PC-9 (cell line): ENCODE data around the gene GDPD5. TPM values are rescaled to one million over a fixed set of nuclear protein-coding genes. Genes with fewer than 3 reads are reported as not detected.

ENCODE experiments used
- BruUV-seq: library from RNA; stranded (reverse); fragments of 400-500 nt; replicated peaks from 2 replicates; lab custom pipeline; 2021; lab: Mats Ljungman, UMichigan
- CTCF ChIA-PET: fragments of 300-600 bp; sonication (Branson Sonifier 250); formaldehyde crosslinking; loops from one replicate; lab custom pipeline; 2022; ENCODE audit warnings: antibody characterized with exemption; lab: Charles Lee
- POLR2A ChIA-PET: fragments of 300-600 bp; sonication (Branson Sonifier 250); formaldehyde crosslinking; loops from one replicate; lab custom pipeline; 2022; ENCODE audit warnings: antibody characterized with exemption; ENCODE audit not compliant: unreplicated experiment; lab: Charles Lee
- DNase-seq, 2 experiments: peaks; one replicate each; pipeline versions ENCODE4 v3.0.0 to v3.0.0-alpha.2; 2015 to 2022; ENCODE audit warnings: mixed read lengths in 1 of 2
- H2AFZ ChIP-seq: fragments of 200-600 bp; sonication (generic); 2 replicates; pipeline ENCODE4 v1.8.1; 2017; ENCODE audit warnings: antibody characterized with exemption
- H3F3A ChIP-seq: fragments of 200-600 bp; sonication (generic); 2 replicates; pipeline ENCODE4 v1.8.1; 2017; ENCODE audit warnings: antibody characterized with exemption, mild to moderate bottlenecking, low read depth; ENCODE audit not compliant: insufficient read depth
- H3K27ac ChIP-seq: fragments of 200-600 bp; sonication (generic); 2 replicates; pipeline ENCODE4 v1.6.1; 2016; ENCODE audit warnings: mixed run types
- H3K27me3 ChIP-seq: fragments of 200-600 bp; sonication (generic); 2 replicates; pipeline ENCODE4 v1.6.1; 2016; ENCODE audit warnings: low read depth, mixed run types; ENCODE audit not compliant: insufficient read depth
- H3K36me3 ChIP-seq: fragments of 200-600 bp; sonication (generic); 2 replicates; pipeline ENCODE4 v1.6.1; 2016; ENCODE audit warnings: low read depth, mixed run types
- H3K4me1 ChIP-seq: fragments of 200-600 bp; sonication (generic); replicated peaks from 2 replicates; pipeline ENCODE4 v1.6.1; 2016; ENCODE audit warnings: mixed run types; ENCODE audit not compliant: insufficient read depth
- H3K4me2 ChIP-seq: fragments of 200-600 bp; sonication (generic); 2 replicates; pipeline ENCODE4 v1.6.1; 2017; ENCODE audit warnings: mixed run types
- H3K4me3 ChIP-seq: fragments of 200-600 bp; sonication (generic); 2 replicates; pipeline ENCODE4 v1.6.1; 2016; ENCODE audit warnings: mixed run types
- H3K79me2 ChIP-seq: fragments of 200-600 bp; sonication (generic); 2 replicates; pipeline ENCODE4 v1.6.1; 2017; ENCODE audit warnings: low read depth, mixed run types
- H3K9me2 ChIP-seq: fragments of 200-600 bp; sonication (generic); 2 replicates; pipeline ENCODE4 v1.8.1; 2017; ENCODE audit warnings: mild to moderate bottlenecking; ENCODE audit not compliant: insufficient read depth
- H3K9me3 ChIP-seq: fragments of 200-600 bp; sonication (generic); 2 replicates; pipeline ENCODE4 v1.8.1; 2016; ENCODE audit warnings: low read depth; ENCODE audit not compliant: insufficient read depth
- H4K20me1 ChIP-seq: fragments of 200-600 bp; sonication (generic); 2 replicates; pipeline ENCODE4 v1.8.1; 2017; ENCODE audit not compliant: insufficient read depth
- EZH2 ChIP-seq: fragments of 200-600 bp; sonication (generic); IDR thresholded peaks from 2 replicates; pipeline ENCODE4 v1.8.0; 2017; ENCODE audit warnings: antibody characterized with exemption, low read depth
- intact Hi-C: fragments of 100-400 bp; cut with micrococcal nuclease; formaldehyde crosslinking; loops from one replicate; pipeline ENCODE4 v1.10.0; 2022; ENCODE audit not compliant: unreplicated experiment
- total RNA-seq: library from RNA; stranded (reverse); gene quantifications from 2 replicates; pipeline ENCODE4 v1.2.3, GENCODE V29; 2021
- TF ChIP-seq, protein P1 (sequence below): fragments of 200-600 bp; sonication (generic); conservative IDR thresholded peaks from 2 replicates; pipeline ENCODE4 v1.6.1; 2017; ENCODE audit warnings: mixed run types, antibody characterized with exemption, mild to moderate bottlenecking, moderate library complexity

GDPD5 gene
- total RNA-seq, 1 experiment from 2014 or later = 7.9 TPM

DNA sequence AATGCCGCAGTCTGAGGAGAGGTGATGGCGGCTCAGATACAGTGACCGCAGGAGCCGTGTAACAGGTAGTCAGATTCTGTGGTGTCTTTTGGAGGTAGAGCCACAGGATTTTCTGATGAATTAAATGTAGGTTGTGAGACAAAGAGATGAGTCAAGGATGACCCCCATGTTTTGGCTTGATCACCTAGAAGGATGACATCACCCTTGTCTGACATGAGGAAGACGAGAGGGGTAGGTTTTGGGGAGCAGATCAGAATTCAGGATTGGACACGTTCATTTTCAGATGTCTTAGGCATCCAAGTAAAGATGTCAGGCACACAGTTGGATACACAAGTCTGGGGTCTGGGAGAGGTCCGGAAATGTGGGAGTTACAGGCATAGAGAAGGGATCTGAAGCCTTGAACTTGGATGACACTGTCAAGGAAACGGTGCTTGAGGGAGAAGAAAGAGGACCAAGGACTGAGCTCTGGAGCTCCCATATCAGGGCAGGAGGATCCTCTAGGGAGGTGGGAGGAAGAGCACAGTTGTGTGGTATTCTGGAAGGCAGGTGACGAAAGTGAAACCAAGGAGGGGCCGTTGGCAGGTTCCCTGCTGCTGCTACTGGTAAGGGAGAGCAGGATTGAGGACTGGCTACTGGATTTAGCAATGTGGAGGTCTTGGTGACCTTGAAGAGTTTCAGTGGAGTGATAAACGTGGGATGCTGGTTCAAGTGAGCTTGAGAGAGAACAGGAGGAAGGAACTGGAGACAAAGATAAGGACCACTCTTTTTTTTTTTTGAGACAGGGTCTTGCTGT lies 12.6 kb upstream of the GDPD5 start:
- H3K4me1 ChIP-seq = peaks cover 40% of the 10 kb centered on the region
- peak overlapping the region; percentile 68 for H3K4me2 ChIP-seq
- ChIA-PET CTCF (interaction anchor here (0.7 kb wide), 1 partner anchor 84 kb away, joined by 3 read pairs; no protein-coding TSS in a partner anchor), POLR2A (no interaction called here)
- no peak overlapping the region; the same call in 1 of the 2 replicates for H3K4me3 ChIP-seq
- no TSS peak for BruUV-seq
- H3K9me3 ChIP-seq = no peaks in the 10 kb centered on the region
- no peaks in the 10 kb centered on the region for H4K20me1 ChIP-seq
- H3K9me2 ChIP-seq = no peaks in the 10 kb centered on the region
- no peak overlapping the region for H3K27ac ChIP-seq
- TF ChIP-seq, protein P1, sequence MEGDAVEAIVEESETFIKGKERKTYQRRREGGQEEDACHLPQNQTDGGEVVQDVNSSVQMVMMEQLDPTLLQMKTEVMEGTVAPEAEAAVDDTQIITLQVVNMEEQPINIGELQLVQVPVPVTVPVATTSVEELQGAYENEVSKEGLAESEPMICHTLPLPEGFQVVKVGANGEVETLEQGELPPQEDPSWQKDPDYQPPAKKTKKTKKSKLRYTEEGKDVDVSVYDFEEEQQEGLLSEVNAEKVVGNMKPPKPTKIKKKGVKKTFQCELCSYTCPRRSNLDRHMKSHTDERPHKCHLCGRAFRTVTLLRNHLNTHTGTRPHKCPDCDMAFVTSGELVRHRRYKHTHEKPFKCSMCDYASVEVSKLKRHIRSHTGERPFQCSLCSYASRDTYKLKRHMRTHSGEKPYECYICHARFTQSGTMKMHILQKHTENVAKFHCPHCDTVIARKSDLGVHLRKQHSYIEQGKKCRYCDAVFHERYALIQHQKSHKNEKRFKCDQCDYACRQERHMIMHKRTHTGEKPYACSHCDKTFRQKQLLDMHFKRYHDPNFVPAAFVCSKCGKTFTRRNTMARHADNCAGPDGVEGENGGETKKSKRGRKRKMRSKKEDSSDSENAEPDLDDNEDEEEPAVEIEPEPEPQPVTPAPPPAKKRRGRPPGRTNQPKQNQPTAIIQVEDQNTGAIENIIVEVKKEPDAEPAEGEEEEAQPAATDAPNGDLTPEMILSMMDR = no peak
- no peak for TF ChIP-seq EZH2
- H3K79me2 ChIP-seq = no peaks in the 10 kb centered on the region
- no peaks in the 10 kb centered on the region for H3K36me3 ChIP-seq
- H2AFZ ChIP-seq = no peak overlapping the region
- peaks cover 35% of the 10 kb centered on the region; the same call in 1 of the 2 replicates for H3F3A ChIP-seq
- no peaks in the 10 kb centered on the region for H3K27me3 ChIP-seq
- DNase-seq = no peak
- intact Hi-C loops = no loop called here

DNA sequence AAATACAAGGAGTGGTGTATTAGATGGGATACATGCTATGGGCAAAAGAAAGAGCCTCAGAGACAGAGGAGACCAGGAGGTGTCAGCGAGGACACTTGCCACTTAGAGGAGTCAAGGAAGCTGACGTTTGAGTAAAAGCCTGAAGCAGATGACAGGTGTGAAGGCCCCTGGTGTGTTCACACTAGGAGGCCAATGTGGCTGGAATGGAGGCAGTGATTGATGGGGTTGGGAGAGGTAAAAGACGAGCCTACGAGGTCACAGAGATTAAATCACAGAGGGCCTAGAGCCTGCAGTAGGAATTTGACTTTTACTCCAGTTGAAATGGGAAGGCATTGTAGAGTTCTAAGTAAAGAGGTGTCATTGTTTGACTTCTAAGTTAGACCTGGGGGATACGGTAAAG lies 12.0 kb upstream of the GDPD5 start:
- CTCF ChIA-PET = interaction anchor here (0.6 kb wide), 1 partner anchor 1926 kb away, joined by 3 read pairs; no protein-coding TSS in a partner anchor

More for the DNA sequence above, 12.0 kb upstream of the GDPD5 start:
- H3K79me2 ChIP-seq = no peaks in the 10 kb centered on the region
- TF ChIP-seq EZH2 = no peak
- TF ChIP-seq, protein P1 = no peak
- H3K9me2 ChIP-seq = no peaks in the 10 kb centered on the region
- H3K27me3 ChIP-seq = no peaks in the 10 kb centered on the region
- intact Hi-C loops = no loop called here
- H3K36me3 ChIP-seq = no peaks in the 10 kb centered on the region
- peaks cover 35% of the 10 kb centered on the region; the same call in 1 of the 2 replicates for H3F3A ChIP-seq
- H4K20me1 ChIP-seq = no peaks in the 10 kb centered on the region
- no peaks in the 10 kb centered on the region for H3K9me3 ChIP-seq
- peak overlapping the region; percentile 24; the same call in 1 of the 2 replicates for H3K4me3 ChIP-seq
- H3K27ac ChIP-seq = peak overlapping the region; percentile 54
- POLR2A ChIA-PET = interaction anchor here (0.7 kb wide), 1 partner anchor 326 kb away, joined by 3 read pairs; no protein-coding TSS in a partner anchor
- peaks cover 40% of the 10 kb centered on the region for H3K4me1 ChIP-seq
- TSS peak; percentile 89 for BruUV-seq
- no peak for DNase-seq
- 0 out of 2 replicates have a peak overlapping the region, but pooled peaks have one; percentile 45 for H2AFZ ChIP-seq
- peak overlapping the region; percentile 68 for H3K4me2 ChIP-seq
